CD14-positive monocyte (primary cell): ENCODE measurements around the gene LTBP1. TPM values are rescaled to one million over a fixed set of nuclear protein-coding genes. Genes with fewer than 3 reads are reported as not detected.

Experiments used
- DNase-seq, 3 donors: peaks; one replicate each; pipeline ENCODE4 v3.0.0-alpha.2; 2011 to 2022
- H2AFZ ChIP-seq: 2 replicates; pipeline ENCODE4 v1.6.0; 2012; ENCODE audit warnings: mild to moderate bottlenecking, low read depth, low read length, inconsistent platforms; ENCODE audit not compliant: insufficient read depth, poor library complexity, severe bottlenecking
- H3K27ac ChIP-seq, 2 donors: 1 replicate in 1 of 2; 2 replicates in 1 of 2; pipeline ENCODE4 v1.5.1; 2012 to 2013; ENCODE audit warnings: low read length in 2 of 2, control low read depth in 1 of 2, inconsistent platforms in 1 of 2, low read depth in 1 of 2, mild to moderate bottlenecking in 1 of 2
- H3K27me3 ChIP-seq, 2 donors: one replicate each; pipeline versions ENCODE4 v1.6.0 to v1.6.1; 2011 to 2013; ENCODE audit warnings: low read length in 2 of 2; ENCODE audit not compliant: control insufficient read depth in 2 of 2, insufficient read depth in 2 of 2
- H3K36me3 ChIP-seq, 2 donors: replicated peaks in 1 of 2; 1 replicate in 1 of 2; 2 replicates in 1 of 2; pipeline versions ENCODE4 v1.5.1 to v1.6.1; 2012 to 2013; ENCODE audit warnings: low read length in 2 of 2, control low read depth in 1 of 2, inconsistent platforms in 1 of 2, mild to moderate bottlenecking in 1 of 2; ENCODE audit not compliant: insufficient read depth in 2 of 2, control insufficient read depth in 1 of 2
- H3K4me1 ChIP-seq, 2 donors: 1 replicate in 1 of 2; 2 replicates in 1 of 2; pipeline versions ENCODE4 v1.5.1 to v1.6.1; 2012 to 2013; ENCODE audit warnings: low read length in 2 of 2, control low read depth in 1 of 2, inconsistent platforms in 1 of 2, mild to moderate bottlenecking in 1 of 2, moderate library complexity in 1 of 2; ENCODE audit not compliant: insufficient read depth in 2 of 2, control insufficient read depth in 1 of 2
- H3K4me2 ChIP-seq: replicated peaks from 2 replicates; pipeline ENCODE3; 2012; ENCODE audit warnings: low read length, moderate library complexity, mild to moderate bottlenecking; ENCODE audit not compliant: poor library complexity, severe bottlenecking; ENCODE audit errors: extremely low read depth
- H3K4me3 ChIP-seq, 3 experiments: fragments of 200-600 bp in 1 of 3; sonication (generic) in 1 of 3; replicated peaks in 1 of 3; 1 replicate in 2 of 3; 2 replicates in 1 of 3; pipeline ENCODE4 v1.5.1; 2011 to 2013; ENCODE audit warnings: low read length in 3 of 3, mild to moderate bottlenecking in 3 of 3, control low read depth in 2 of 3, low read depth in 2 of 3, inconsistent platforms in 1 of 3, moderate library complexity in 1 of 3
- H3K79me2 ChIP-seq: 2 replicates; pipeline ENCODE4 v1.6.0; 2012; ENCODE audit warnings: mild to moderate bottlenecking, control low read depth, inconsistent platforms, low read length, moderate library complexity; ENCODE audit not compliant: insufficient read depth
- H3K9ac ChIP-seq: 2 replicates; pipeline ENCODE4 v1.6.0; 2017; ENCODE audit warnings: low read length, mild to moderate bottlenecking; ENCODE audit not compliant: insufficient read depth, poor library complexity, severe bottlenecking
- H3K9me3 ChIP-seq, 2 donors: replicated peaks in 1 of 2; 1 replicate in 1 of 2; 2 replicates in 1 of 2; pipeline versions ENCODE4 v1.5.1 to v1.6.1; 2012 to 2013; ENCODE audit warnings: low read length in 2 of 2, control low read depth in 1 of 2; ENCODE audit not compliant: control insufficient read depth in 1 of 2, insufficient read depth in 1 of 2
- H4K20me1 ChIP-seq: 2 replicates; pipeline ENCODE4 v1.6.0; 2012; ENCODE audit warnings: mild to moderate bottlenecking, low read length, control low read depth, moderate library complexity; ENCODE audit not compliant: insufficient read depth
- H3K27ac Mint-ChIP-seq, 7 donors: one replicate each; pipeline ENCODE4 v1.8.0; 2020; ENCODE audit warnings: mild to moderate bottlenecking in 7 of 7, mixed read lengths in 7 of 7, moderate library complexity in 6 of 7, inconsistent platforms in 2 of 7
- H3K27me3 Mint-ChIP-seq, 3 donors: one replicate each; pipeline ENCODE4 v1.8.0; 2021 to 2022; ENCODE audit warnings: low read depth in 3 of 3, mild to moderate bottlenecking in 3 of 3, mixed read lengths in 3 of 3, moderate library complexity in 3 of 3, inconsistent platforms in 1 of 3
- H3K36me3 Mint-ChIP-seq, 2 donors: one replicate each; pipeline ENCODE4 v1.8.0; 2020; ENCODE audit warnings: mixed read lengths in 2 of 2, inconsistent platforms in 1 of 2, mild to moderate bottlenecking in 1 of 2
- H3K4me1 Mint-ChIP-seq: one replicate; pipeline ENCODE4 v1.8.0; 2020; ENCODE audit warnings: mild to moderate bottlenecking, mixed read lengths
- H3K4me3 Mint-ChIP-seq, 2 donors: one replicate each; pipeline ENCODE4 v1.8.0; 2020; ENCODE audit warnings: mild to moderate bottlenecking in 2 of 2, mixed read lengths in 2 of 2, moderate library complexity in 1 of 2
- H3K9me3 Mint-ChIP-seq, 7 donors: one replicate each; pipeline ENCODE4 v1.8.0; 2020 to 2022; ENCODE audit warnings: mixed read lengths in 7 of 7, mild to moderate bottlenecking in 6 of 7, moderate library complexity in 6 of 7, inconsistent platforms in 2 of 7
- CTCF ChIP-seq: fragments of 200-600 bp; IDR thresholded peaks from one replicate; pipeline ENCODE4 v1.8.0; 2022; ENCODE audit warnings: antibody characterized with exemption, mild to moderate bottlenecking
- WGBS: methylation state at CpG from one replicate; pipeline ENCODE4 v1.1.5; 2013; ENCODE audit warnings: missing lambda C conversion rate; ENCODE audit not compliant: insufficient coverage; 5-methylcytosine and 5-hydroxymethylcytosine counted together
- intact Hi-C, 2 donors: fragments of 100-400 bp; cut with micrococcal nuclease; formaldehyde crosslinking; loops; one replicate each; pipeline versions ENCODE4 v1.15.0 to v1.15.1; 2023
- polyA plus RNA-seq, 3 donors: library from polyadenylated mRNA; depleted of rRNA in 1 of 3; unstranded in 2 of 3; stranded (reverse) in 1 of 3; fragments of 300-500 nt in 2 of 3; fragments of >200 nt in 1 of 3; fragmentation: Illumina TruSeq in 2 of 3; gene quantifications; 1 replicate in 2 of 3; 2 replicates in 1 of 3; pipeline ENCODE4 v1.2.3, GENCODE V29; 2012 to 2021

The LTBP1 gene
- polyA plus RNA-seq, 3 donors, result 0.18 to 0.24 TPM; not detected in 1

DNA sequence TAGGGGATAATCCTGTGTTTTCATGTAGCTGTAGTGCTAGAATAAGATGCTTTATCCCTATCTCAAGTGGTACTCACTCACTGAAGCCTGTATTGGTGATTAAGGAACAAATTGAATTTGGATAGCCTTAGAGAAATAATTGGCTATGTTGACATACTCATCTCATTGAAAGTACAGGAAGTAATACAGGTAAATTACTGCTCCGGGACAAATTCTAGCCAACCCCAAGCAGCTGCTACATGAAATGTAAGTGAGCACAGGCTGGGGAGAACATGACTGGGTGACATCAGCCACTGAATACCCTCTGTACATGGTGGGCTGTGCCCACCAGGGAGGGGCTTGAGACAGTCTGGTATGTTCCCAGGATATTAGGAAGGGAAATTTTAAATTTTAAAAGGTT lies 341.3 kb downstream of the LTBP1 start:
- H3K4me3 ChIP-seq, result no peak overlapping the region
- Mint-ChIP-seq H3K4me1 (no peaks in the 10 kb centered on the region), H3K4me3 (no peak overlapping the region), H3K9me3 (peaks cover 0 to 4% (median 0%) of the 10 kb centered on the region in 7 donors), H3K27me3 (peaks cover 0 to 6% (median 0%) of the 10 kb centered on the region in 3 donors), H3K27ac (no peak overlapping the region), H3K36me3 (no peaks in the 10 kb centered on the region)
- no peak overlapping the region for H3K4me2 ChIP-seq
- no peaks in the 10 kb centered on the region for H3K79me2 ChIP-seq
- H3K9ac ChIP-seq, result no peak overlapping the region
- H3K9me3 ChIP-seq, result no peaks in the 10 kb centered on the region
- no peaks in the 10 kb centered on the region for H3K4me1 ChIP-seq
- no peaks in the 10 kb centered on the region for H4K20me1 ChIP-seq
- no CpG with 5 or more reads among the region's 1 CpG for WGBS
- no peaks in the 10 kb centered on the region for H3K36me3 ChIP-seq
- no peak overlapping the region for H3K27ac ChIP-seq
- DNase-seq, result no peak
- no peaks in the 10 kb centered on the region for H3K27me3 ChIP-seq
- intact Hi-C loops, result no loop called here
- H2AFZ ChIP-seq, result no peak overlapping the region
- no peak for TF ChIP-seq CTCF

DNA sequence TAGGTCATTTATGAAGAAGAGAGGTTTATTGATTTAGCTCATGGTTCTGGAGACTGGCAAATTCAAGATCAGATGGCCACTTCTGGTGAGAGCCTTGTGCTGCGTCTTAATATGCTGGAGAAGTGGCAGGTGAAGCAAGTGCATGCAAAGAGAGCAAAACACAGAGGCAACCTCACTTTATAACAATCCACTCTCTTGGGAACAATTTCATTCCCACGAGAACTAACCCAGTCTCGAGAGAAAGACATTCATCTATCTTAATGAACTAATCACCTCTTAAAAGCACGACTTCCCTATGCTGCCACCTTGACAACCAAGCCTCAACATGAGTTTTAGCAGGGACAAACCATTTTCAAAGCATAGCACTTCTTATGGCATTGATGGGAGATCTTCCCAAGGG lies 343.2 kb downstream of the LTBP1 start:
- Histone ChIP-seq H3K36me3 (no peaks in the 10 kb centered on the region), H3K9ac (no peak overlapping the region), H3K4me3 (no peak overlapping the region), H3K4me1 (no peaks in the 10 kb centered on the region), H3K27ac (no peak overlapping the region), H3K27me3 (no peaks in the 10 kb centered on the region), H3K9me3 (no peaks in the 10 kb centered on the region), H2AFZ (no peak overlapping the region), H3K79me2 (no peaks in the 10 kb centered on the region), H4K20me1 (no peaks in the 10 kb centered on the region), H3K4me2 (no peak overlapping the region)
- Mint-ChIP-seq H3K9me3 (peaks cover 0 to 4% (median 0%) of the 10 kb centered on the region in 7 donors), H3K4me3 (no peak overlapping the region), H3K36me3 (no peaks in the 10 kb centered on the region), H3K27ac (no peak overlapping the region), H3K4me1 (no peaks in the 10 kb centered on the region), H3K27me3 (peaks cover 0 to 4% (median 0%) of the 10 kb centered on the region in 3 donors)
- intact Hi-C loops, result no loop called here
- no peak for TF ChIP-seq CTCF
- DNase-seq, result no peak
- 100% methylated on average over 2 of the region's 4 CpGs for WGBS
